ENCODE measurements around the gene ARID4B.
A peak's percentile ranks its signal among the peaks of the same experiment; 100 is the strongest.
"Not testable (repeated sequence)": the region's sequence is repeated elsewhere in the genome, so short reads cannot be mapped to it uniquely, and the experiment has no call there.

Gene ARID4B

DNA sequence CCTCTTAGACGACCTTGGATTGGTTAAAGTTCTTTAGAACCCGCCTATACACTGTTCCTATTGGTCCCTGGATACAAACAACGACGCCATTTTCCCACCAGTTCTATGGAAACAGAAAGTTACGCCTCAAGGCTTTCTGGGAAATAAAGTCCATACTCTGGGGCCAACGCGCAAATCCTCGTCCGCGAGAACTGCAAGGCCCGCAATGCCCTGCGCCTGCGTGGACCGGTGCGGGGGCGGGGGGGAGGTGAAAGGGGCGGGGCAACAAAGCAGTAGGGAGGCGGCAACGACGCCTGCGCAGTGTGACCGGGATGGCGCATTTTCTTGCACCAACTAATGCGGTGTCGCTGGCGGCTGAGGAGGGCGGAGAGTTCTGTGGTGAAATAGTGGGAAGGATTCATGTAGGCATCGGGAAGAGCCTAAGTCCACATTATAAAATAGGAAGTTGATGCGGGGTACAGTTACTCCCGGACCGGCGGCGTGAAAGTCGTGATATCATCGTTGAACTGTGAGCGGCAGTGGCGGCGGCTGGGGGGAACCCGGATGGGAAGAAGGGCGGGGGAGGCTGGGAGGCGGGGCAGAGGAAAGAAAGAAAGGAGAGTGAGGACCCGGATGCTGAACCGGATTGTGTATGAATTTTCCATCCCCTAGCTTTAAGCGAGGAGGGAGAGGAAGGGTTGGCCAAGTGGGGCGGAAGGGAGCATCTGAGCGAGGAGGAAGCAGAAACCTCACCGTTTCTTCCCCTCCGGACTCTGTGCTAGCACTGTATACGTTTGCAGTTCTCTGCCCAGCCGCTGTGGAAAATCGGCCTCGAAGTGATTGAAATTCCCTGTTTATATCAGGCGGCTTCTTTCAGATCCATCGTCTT lies 526 bp upstream of the ARID4B start, which contains the start of gene GGPS1:
Gene GGPS1 (plus strand): TSS at position 300 of the 868 bp plus-strand sequence. CDS start 6,695 bp downstream, outside the sequence.
- DNase-seq, result peak; percentile 86 to 92

DNA sequence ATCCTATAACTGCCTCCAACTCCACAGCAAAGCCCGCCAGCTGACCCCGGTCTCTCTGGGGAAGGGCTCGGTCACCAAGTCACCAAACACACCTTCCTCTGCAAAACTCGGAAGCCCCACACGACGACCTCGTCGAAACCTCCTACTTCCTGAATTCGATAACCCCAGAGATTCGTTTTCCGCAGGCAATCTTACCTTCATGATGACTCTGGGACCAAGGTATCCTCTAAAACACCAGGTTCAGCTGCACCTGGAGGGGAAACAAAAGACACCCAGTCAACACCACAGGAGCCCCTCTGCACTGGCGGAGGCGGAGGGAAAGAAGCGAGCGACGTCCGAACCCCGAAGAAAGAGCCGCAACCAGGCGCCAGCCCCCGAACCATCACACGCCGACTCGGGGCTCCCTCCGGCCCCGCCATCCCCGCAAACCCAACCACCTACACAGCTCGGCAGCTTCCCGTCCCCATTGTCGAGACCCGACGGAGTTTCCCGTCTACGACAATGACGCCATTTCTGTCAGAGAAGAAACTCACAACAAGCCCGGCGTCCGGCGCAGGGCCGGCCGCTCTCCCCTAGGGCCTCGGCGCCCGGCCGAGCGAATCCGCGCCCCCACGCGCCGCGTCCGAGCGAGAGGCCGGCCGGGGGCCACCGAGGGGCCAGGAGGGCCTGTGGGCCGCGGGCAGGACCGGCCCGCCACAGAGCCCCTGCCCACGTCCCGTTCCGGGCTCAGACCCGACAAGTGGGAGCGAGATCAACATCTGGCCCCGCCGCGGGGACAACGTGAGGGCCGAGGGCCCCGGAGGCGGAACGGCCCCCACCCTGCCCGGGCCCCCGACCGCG lies 1.0 kb downstream of the ARID4B start:
- DNase-seq, result no peak

DNA sequence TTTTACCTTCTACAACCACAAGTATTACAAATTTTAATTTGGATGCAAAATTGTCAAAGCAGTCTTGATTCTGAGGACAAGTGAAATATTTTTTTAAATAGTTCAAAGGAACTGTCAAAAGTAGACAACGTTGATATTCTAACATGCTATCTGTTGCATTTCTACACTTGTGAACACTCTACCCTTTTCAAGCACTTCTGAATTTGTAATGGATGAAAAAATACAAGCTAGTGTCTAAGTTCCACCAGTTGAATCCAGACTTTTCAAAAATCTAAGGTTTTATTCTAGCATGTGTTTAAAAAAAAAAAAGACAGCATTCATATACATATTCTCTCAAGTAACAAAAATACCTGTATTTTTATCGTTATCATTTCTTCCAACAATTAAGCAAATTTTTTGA lies 2.1 kb downstream of the ARID4B start:
- DNase-seq, result no peak

DNA sequence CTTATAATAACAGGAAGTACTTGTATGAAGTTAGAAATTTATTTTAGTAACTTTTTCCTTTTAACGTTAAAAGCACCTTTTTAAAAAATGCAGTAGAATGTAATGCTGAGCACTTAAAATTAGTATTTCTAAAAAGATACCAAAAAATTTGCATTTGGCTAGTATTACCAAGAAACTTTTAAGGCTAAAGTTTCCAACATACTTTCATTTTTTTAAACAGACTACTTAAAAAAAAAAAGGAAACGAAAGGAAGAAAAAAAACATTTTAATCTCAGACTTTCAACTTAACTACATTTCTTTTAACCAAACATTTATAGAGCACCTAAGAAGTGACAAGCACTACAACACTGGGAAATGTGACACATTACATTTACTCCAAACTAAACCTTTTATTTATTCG lies 2.8 kb downstream of the ARID4B start:
- no peak for DNase-seq

GRCh38 chr1:235324296-235324695 lies 3.7 kb downstream of the ARID4B start:
- no peak for DNase-seq

DNA sequence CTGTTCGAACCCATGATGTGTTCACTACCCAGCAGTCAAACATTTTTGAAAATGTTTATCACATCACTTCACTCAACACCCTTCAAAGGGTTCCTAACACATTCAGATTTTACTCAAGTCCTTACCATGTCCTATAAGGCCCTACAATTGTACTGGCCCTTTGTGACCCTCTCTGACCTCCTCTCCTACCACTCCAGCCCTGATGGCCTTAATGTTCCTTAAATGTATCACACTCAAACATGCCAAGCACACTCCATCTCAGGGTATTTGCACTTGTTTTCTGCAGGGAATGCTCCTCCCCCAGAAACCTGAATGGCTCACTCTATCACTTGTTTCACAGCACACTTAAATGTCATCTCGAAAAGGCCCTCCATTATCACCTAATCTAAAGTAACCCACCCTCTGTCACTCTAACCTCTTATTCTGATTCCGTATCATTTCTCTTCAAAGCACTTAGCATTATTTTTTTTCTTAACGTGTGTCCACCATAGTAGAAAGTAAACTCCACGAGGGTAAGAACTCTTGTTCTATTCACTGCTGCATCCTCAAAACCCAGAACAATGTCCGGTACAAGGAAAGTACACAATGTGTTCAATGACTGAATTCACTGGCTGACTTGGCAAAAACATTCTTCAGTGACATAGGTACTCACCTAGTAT lies 7.3 kb downstream of the ARID4B start:
- no peak for DNase-seq

GRCh38 chr1:235319255-235319654 lies 8.7 kb downstream of the ARID4B start:
- no peak for DNase-seq

- no peak for DNase-seq
Measured at GRCh38 chr1:235317168-235317567, 10.8 kb downstream of the ARID4B start.

DNA sequence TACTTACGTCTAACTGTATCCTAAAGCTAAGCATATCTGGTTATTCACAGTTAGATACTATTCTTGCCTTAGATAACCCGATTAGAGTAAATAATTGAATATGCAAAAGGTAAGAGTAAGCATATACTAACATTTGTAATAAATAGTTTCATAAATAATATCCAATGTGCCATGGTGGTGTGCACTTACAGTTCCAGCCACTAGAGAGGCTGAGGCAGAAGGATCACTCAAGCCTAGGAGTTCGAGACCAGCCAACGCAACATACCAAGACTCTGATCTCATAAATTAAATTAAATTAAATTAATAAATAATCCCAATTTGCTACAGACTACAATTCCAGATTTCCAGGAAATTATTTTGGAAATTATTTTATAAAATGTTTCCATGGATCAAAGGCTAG lies 12.2 kb downstream of the ARID4B start:
- DNase-seq, result no peak

DNA sequence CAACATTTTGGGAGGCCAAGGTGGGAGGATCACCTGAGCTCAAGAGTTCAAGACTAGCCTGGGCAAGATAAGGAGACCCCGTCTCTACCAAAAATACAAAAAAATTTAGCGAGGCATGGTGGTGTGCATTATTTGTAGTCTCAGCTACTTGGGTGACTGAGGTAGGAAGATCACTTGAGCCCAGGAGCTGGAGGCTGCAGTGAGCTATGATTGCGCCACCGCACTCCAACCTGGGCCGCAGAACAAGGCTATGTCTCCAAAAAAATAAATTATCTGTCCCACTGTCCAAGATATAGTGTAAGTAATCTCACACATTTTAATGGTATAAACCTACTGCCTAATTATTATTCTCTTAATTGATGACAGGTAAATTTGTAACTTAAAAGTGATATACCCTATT lies 12.8 kb downstream of the ARID4B start:
- DNase-seq, result no peak

DNA sequence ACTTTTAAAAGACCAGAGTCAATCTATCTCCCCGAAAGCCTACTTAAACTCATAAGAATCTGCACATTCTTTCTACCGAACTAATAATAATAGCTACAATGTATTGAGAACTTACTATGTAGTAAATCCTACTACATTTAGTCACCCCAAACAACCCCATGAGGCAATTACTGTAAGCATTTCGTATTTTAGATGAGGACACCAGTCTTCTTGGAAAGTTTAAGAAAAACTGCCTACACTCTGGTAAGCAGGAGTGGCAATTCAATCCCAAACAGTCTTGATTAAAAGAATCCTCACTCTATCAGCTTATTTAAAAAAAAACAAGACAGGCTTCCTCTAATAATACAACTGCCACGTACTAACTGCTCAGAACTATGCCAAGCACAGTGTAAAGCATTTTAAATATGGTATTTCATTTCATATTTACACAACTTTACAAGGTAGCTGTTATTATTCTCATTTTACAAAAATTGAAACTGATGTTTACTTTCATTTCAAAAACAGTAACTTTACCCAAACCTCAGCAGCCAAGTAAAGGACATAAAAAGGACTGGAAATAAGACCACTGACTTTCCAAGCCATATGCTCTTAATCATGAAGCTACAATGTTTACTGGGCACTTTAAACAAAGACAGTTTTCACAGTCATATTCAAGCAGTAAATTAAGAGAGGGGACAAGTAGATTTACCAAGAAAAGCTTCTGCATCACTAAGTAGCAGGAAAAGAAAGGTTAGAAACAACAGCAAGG lies 13.9 kb downstream of the ARID4B start:
- DNase-seq, result no peak

GRCh38 chr1:235313262-235313661 lies 14.7 kb downstream of the ARID4B start:
- DNase-seq, result no peak

DNA sequence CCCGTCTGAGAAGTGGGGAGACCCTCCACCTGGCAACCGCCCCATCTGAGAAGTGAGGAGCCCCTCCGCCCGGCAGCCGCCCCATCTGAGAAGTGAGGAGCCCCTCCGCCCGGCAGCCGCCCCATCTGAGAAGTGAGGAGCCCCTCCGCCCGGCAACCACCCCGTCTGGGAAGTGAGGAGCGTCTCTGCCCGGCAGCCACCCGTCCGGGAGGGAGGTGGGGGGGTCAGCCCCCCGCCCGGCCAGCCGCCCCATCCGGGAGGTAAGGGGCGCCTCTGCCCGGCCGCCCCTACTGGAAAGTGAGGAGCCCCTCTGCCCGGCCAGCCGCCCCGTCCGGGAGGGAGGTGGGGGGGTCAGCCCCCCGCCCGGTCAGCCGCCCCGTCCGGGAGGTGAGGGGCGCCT lies 18.8 kb downstream of the ARID4B start:
- not testable (repeated sequence) for DNase-seq

DNA sequence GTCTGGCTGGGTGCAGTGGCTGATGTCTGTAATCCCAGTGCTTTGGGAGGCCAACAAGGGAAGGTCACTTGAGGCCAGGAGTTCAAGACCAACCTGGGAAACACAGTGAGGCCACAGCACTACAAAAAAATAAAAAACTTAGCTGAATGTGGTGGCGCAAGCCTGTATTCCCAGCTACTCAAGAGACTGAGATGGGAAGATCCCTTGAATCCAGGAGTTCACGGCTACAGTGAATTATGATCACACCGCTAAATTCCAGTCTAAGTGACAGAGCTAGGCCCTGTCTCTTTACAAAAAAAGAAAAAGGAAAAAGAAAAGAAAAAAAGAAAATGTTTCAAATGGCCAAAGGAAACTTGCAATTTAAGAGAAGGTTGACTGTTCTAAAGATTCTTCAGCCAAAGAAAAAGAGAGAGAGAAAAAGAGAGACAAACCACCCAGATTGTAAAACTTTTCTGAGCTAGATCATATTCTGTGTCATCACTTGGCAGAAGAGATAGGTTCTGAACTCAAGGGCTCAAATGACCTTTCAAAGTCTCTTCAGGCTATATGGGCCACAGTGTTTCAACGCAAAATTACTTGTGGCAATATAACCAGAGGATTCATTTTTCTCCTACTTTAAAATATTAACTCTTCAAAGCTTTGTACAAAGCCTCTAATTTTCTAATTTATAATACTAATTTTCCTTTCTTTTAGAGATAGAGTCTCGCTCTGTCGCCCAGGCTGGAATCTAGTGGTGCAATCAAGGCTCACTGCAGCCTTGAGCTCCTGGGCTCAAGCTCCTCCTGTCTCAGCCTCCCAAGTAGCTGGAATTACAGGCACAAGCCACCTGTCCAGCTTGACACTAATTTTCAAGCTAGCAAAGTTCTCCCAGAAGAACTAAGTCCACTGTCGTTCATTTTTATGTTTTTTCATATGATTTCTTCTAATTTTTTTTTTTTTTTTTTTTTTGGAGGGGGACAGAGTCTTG lies 20.5 kb downstream of the ARID4B start:
- no peak for DNase-seq

DNA sequence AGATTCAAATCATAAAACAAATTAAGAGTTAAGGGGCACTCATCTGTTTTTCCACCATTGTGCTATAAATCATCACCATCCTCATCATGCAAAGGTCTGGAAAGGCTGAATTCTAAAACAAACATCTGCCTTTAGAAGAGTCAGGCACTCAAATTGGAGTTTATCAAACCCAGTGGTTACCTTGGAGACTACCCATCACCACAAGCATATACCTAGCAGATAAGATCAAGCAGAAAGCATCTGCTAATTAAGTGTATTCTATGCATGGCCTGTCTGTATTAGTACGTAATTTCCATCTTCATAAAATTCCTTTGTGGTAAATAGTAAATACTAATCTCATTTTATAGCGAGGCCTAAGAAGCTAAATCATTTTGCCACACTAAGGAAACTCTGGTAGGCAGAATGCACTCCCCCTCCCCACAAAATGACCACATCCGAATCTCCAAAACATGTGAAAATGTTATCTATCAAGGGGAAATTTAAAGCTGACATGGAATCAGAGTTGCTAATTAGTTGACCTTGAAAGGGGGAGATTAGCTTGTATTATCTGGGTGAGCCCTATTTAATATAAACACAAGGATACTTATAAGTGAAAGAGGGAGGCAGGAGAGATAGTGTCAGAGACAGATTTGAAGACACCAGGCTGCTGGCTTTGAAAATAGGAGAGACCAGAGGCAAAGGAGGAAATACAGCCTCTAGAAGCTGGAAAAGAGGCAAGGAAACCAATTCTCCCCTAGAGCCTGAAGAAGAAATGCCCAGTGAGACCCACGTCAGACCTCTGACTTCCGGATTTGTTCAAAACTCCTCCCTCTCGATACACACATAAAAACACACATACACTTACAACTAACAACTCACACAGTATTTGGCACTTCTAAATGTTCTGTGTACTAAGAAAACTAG lies 23.2 kb downstream of the ARID4B start:
- DNase-seq, result no peak

GRCh38 chr1:235302143-235302542 lies 25.8 kb downstream of the ARID4B start:
- DNase-seq, result no peak

GRCh38 chr1:235299169-235299858 lies 28.7 kb downstream of the ARID4B start:
- DNase-seq, result no peak

GRCh38 chr1:235298758-235299157 lies 29.2 kb downstream of the ARID4B start:
- DNase-seq, result no peak

DNA sequence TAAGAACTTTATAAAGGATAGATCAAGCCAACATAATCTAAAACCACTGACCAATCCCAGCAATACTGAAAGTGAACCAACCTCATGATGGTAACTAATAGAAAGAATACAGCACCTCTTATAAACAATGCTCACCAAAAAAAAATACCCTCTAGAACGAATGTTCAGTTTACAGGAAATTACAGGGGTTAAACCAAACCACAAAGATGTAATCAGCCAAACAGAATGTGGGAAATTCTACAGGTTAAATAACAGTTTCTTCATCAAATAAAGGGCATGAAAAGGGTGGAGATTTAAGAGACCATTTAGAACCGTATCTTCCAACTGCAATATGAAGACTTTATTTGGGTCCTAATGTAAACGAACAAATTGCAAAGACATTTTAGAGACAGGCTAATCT lies 30.4 kb downstream of the ARID4B start:
- DNase-seq, result no peak

DNA sequence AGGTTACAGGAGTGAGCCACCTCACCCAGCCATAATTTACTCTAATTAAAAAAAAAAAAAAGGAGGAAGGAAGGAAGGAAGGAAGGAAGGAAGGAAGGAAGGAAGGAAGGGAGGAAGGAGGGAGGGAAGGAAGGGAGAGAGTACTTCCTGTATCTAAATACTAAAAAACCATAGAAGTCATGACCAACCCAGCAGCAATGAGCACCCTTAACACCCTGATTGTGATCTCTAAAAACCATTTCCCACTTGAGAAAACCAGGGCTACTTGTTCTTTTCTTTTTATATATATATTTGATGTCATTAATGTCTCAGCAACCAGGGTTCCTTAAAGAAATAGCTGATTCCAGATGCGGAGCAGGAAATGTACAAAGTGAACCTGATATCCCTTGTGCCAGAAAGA lies 31.2 kb downstream of the ARID4B start:
- no peak for DNase-seq

All from NCI-H187 (cell line).